Right ventricle myocardium inferior (tissue), 1 donor: ENCODE data around the gene RBBP6. TPM values are rescaled to one million over a fixed set of nuclear protein-coding genes. Genes with fewer than 3 reads are reported as not detected.
"Not testable (repeated sequence)": the region's sequence is repeated elsewhere in the genome, so short reads cannot be mapped to it uniquely, and the experiment has no call there.

Experiments
- ATAC-seq: fragments of 200-7000 bp; cut with Tn5 transposase; one replicate; pipeline ENCODE4 v1.9.1; 2020; ENCODE audit warnings: mild to moderate bottlenecking, moderate library complexity
- DNase-seq: peaks from one replicate; pipeline ENCODE4 v3.0.0; 2021; ENCODE audit errors: missing footprints
- intact Hi-C: fragments of 100-400 bp; cut with DNase I; formaldehyde crosslinking; loops from one replicate; pipeline ENCODE4 v1.11.0; 2022
- long read RNA-seq: library from polyadenylated mRNA; unstranded; transcript quantifications from one replicate; pipeline ENCODE4 v2.0.0, GENCODE V29; 2021
- total RNA-seq: library from RNA; stranded (reverse); fragmentation: NEBNext Ultra II Directional; extraction: Animal tissue kit (Norgen Biotek cat#: 25700); gene quantifications from one replicate; pipeline ENCODE4 v1.2.1, GENCODE V29; 2021
- donor health status: DM: no; HTN: yes; CAD: no; lungs with severe emphysema.

Gene RBBP6
- 23.5 TPM for total RNA-seq
- long read RNA-seq, transcript RBBP6-204 (3 exons, 854 nt) = major isoform, 12 of 22 reads
- long read RNA-seq, partial matches to known transcripts = 7 of 22 reads
- long read RNA-seq, other reads (novel, unspliced or antisense) = 3 of 22 reads

GRCh38 chr16:24539295-24539849, at the start of gene RBBP6:
Gene RBBP6 (plus strand): TSS chr16:24539566. CDS start chr16:24540627, 1,061 bp downstream.
- intact Hi-C loops = no loop called here
- DNase-seq = peak; percentile 98
- ATAC-seq = peak; percentile 99

GRCh38 chr16:24490866-24491265, 48.5 kb upstream of the RBBP6 start:
- ATAC-seq = no peak
- intact Hi-C loops = no loop called here

GRCh38 chr16:24491731-24492130, 47.6 kb upstream of the RBBP6 start:
- intact Hi-C loops = no loop called here
- DNase-seq = no peak
- no peak for ATAC-seq

More at GRCh38 chr16:24490866-24491265, 48.5 kb upstream of the RBBP6 start:
- DNase-seq = no peak

- DNase-seq (no peak), ATAC-seq (no peak)
- intact Hi-C loops = no loop called here
Observed at GRCh38 chr16:24493821-24494220, 45.5 kb upstream of the RBBP6 start.

GRCh38 chr16:24495207-24495606, 44.2 kb upstream of the RBBP6 start:
- ATAC-seq, DNase-seq, intact Hi-C loops: not testable (repeated sequence)

DNA sequence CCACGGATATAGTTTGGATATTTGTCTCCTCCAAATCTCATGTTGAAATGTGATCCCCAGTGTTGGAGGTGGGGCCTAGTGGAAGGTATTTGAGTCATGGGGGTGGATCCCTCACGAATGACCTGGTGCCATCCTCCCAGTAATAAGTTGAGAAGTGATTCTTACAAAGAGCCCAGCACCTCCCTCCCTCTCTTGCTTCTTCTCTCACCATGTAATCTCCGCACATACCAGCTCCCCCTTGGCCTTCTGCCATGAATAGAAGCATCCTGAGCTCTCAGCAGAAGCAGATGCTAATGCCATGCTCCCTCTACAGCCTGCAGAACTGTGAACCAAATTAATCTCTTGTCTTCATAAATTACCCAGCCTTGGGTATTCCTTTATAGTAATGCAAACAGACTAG, 41.9 kb upstream of the RBBP6 start:
- intact Hi-C loops = no loop called here
- DNase-seq = no peak
- ATAC-seq = no peak

- ATAC-seq = no peak
- intact Hi-C loops = no loop called here
- DNase-seq = no peak
Observed at GRCh38 chr16:24499193-24499814, 40.1 kb upstream of the RBBP6 start.

GRCh38 chr16:24504472-24505345, 34.7 kb upstream of the RBBP6 start:
- no peak for DNase-seq
- ATAC-seq = peak; percentile 69
- intact Hi-C loops = loop anchor here (2.0 kb wide), 2 partner anchors 252 to 462 kb away; no protein-coding TSS in a partner anchor

- DNase-seq = no peak
- ATAC-seq = no peak
- intact Hi-C loops = loop anchor here (2.0 kb wide), 2 partner anchors 253 to 463 kb away; no protein-coding TSS in a partner anchor
Observed at GRCh38 chr16:24505959-24506358, 33.4 kb upstream of the RBBP6 start.

DNA sequence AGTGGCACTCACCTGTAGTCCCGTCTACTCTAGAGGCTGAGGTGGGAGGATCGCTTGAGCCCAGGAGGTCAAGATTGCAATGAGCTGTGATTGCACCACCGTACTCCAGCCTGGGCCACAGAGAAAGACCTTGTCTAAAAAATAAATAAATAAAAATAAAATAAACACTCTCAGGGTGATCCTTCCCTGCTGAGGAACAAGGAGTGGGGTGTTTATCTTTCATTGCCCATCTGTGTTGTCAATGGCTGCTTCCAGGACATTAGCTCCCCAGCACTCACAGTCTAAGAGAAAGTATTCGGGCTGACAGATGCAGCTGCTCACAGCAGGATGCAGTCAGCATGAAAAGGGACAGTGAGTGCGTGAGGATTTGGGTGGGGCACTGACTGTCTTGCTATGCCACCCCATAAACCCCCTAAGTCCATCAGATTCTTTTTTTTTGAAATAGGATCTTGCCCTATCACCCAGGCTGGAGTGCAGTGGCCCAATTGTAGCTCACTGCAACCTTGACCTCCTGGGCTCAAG, 31.3 kb upstream of the RBBP6 start:
- ATAC-seq (no peak), DNase-seq (no peak)
- intact Hi-C loops = no loop called here

DNA sequence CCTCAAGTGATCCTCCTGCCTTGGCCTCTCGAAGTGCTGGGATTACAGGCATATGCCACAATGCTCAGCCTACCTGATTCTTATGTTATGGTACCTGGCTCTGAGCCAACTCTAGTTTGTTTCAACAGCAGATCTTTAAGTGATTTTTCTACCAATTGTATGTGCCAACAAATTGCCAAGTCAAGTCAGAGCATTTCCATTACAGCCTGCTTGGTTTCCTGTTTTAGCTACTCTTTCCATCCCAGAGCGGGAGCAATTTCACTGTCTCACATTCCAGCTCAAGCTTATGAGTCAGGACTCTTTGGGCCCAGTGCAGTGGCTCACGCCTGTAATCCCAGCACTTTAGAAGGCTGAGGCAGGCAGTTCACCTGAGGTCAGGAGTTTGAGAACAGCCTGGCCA, 30.8 kb upstream of the RBBP6 start:
- DNase-seq (no peak), ATAC-seq (no peak)
- intact Hi-C loops = no loop called here

DNA sequence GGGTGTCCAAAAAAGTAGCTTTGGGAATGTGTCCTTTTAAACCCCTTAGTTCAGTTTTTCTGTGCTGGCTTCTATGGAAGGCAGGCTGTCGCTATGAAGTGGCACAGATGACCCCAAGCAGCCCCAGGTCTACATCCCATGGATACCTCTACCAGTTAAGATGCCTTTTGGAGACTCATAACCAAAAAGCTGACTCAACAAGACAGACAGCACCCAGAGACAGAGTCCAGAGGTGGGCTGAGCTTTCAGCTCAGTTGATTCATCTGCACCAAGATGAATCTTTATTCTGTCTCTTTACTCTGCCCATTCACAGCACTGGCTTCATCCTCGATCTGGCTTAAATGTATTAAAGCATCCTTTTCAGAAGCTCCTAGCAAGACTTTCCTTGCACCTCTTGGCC, 29.8 kb upstream of the RBBP6 start:
- ATAC-seq (no peak), DNase-seq (no peak)
- intact Hi-C loops = no loop called here

DNA sequence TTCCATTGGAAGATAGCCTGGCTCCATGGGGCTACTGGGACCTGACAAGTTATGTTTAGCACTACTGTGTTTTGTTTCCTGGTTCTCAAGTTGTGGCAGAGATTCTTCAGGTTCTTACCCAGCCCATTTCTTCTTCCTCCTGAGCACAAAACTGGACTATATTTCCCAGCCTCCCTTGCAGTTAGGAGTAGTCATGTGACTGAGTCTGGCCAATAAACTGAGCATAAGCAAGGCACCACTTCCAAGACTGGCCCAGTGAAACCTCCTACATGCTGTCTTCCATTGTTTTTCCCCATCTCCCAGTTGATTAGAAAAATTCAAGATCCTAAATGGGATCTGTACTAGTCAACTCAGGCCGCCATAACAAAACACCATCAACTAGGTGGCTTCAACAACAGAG, 28.2 kb upstream of the RBBP6 start:
- intact Hi-C loops = no loop called here
- no peak for DNase-seq
- ATAC-seq = no peak

- ATAC-seq (no peak), DNase-seq (no peak)
- intact Hi-C loops = no loop called here
Observed at GRCh38 chr16:24511792-24512191, 27.6 kb upstream of the RBBP6 start.

- ATAC-seq = no peak
- DNase-seq = no peak
- intact Hi-C loops = no loop called here
Observed at GRCh38 chr16:24514096-24514495, 25.3 kb upstream of the RBBP6 start.

GRCh38 chr16:24515186-24515585, 24.2 kb upstream of the RBBP6 start:
- DNase-seq (no peak), ATAC-seq (no peak)
- intact Hi-C loops = no loop called here

GRCh38 chr16:24516900-24517669, 22.3 kb upstream of the RBBP6 start:
- ATAC-seq = peak; percentile 86
- peak; percentile 72 for DNase-seq
- intact Hi-C loops = no loop called here

DNA sequence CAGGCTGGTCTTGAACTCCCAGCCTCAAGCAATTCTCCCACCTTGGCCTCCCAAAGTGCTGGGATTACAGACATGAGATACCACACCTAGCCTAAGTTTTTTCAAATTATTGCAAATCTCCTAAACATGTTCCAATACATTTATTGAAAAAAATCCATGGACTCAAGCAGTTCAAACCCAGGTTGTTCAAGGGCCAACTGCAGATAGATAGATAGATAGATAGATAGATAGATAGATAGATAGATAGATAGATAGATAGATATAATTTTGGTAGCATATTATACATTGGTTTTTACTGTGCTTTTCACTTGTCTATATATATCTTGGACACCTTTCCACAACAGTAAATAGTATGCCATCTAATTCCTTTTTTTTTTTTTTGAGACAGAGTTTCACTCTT, 20.9 kb upstream of the RBBP6 start:
- ATAC-seq (no peak), DNase-seq (no peak)
- intact Hi-C loops = no loop called here

GRCh38 chr16:24520983-24521382, 18.4 kb upstream of the RBBP6 start:
- ATAC-seq = no peak
- intact Hi-C loops = no loop called here
- DNase-seq = no peak
